LoVo (cell line): ENCODE measurements around the gene KLF15.
A peak's percentile ranks its signal among the peaks of the same experiment; 100 is the strongest.

ENCODE experiments used
- DNase-seq: peaks from one replicate; pipeline ENCODE4 v3.0.0-alpha.2; 2016; ENCODE audit warnings: low spot score

The KLF15 gene

GRCh38 chr3:126320517-126321293, 36.5 kb downstream of the KLF15 start:
- no peak for DNase-seq

- no peak for DNase-seq
Measured at GRCh38 chr3:126319701-126320295, 37.4 kb downstream of the KLF15 start.

- DNase-seq = peak; percentile 8
Measured at GRCh38 chr3:126317029-126317996, 39.9 kb downstream of the KLF15 start.

- no peak for DNase-seq
Measured at GRCh38 chr3:126316501-126316939, 40.7 kb downstream of the KLF15 start.

GRCh38 chr3:126316031-126316461, 41.2 kb downstream of the KLF15 start:
- no peak for DNase-seq

GRCh38 chr3:126314790-126315658, 42.2 kb downstream of the KLF15 start:
- no peak for DNase-seq

- no peak for DNase-seq
Measured at GRCh38 chr3:126314305-126314789, 42.9 kb downstream of the KLF15 start.

- no peak for DNase-seq
Measured at GRCh38 chr3:126313580-126314304, 43.5 kb downstream of the KLF15 start.

- no peak for DNase-seq
Measured at GRCh38 chr3:126313166-126313565, 44.0 kb downstream of the KLF15 start.

GRCh38 chr3:126312341-126312740, 44.9 kb downstream of the KLF15 start:
- no peak for DNase-seq

- no peak for DNase-seq
Measured at GRCh38 chr3:126311338-126311978, 45.8 kb downstream of the KLF15 start.

- no peak for DNase-seq
Measured at GRCh38 chr3:126310816-126311215, 46.4 kb downstream of the KLF15 start.

GRCh38 chr3:126309861-126310655, 47.1 kb downstream of the KLF15 start:
- DNase-seq = no peak

GRCh38 chr3:126309165-126309564, 48.0 kb downstream of the KLF15 start:
- DNase-seq = no peak

GRCh38 chr3:126308394-126309125, 48.6 kb downstream of the KLF15 start:
- no peak for DNase-seq

GRCh38 chr3:126307591-126308393, 49.4 kb downstream of the KLF15 start:
- DNase-seq = no peak

GRCh38 chr3:126306888-126307482, 50.2 kb downstream of the KLF15 start:
- no peak for DNase-seq
